Neuronal stem cell (in vitro differentiated cells): Measurements from ENCODE around the gene MRGPRE. TPM values are rescaled to one million over a fixed set of nuclear protein-coding genes. Genes with fewer than 3 reads are reported as not detected.
"Not testable (repeated sequence)": the region's sequence is repeated elsewhere in the genome, so short reads cannot be mapped to it uniquely, and the experiment has no call there.

Experiments used
- DNase-seq: peaks from one replicate; pipeline ENCODE4 v3.0.0-alpha.2; 2013; ENCODE audit warnings: low spot score
- H2AFZ ChIP-seq: one replicate; pipeline ENCODE4 v1.6.1; 2013; ENCODE audit warnings: mild to moderate bottlenecking, low read length, inconsistent platforms
- H2AK5ac ChIP-seq: 2 replicates; pipeline ENCODE4 v1.6.1; 2013; ENCODE audit warnings: low read depth, mild to moderate bottlenecking, inconsistent platforms, low read length, moderate library complexity, mixed read lengths
- H2BK120ac ChIP-seq: 2 replicates; pipeline ENCODE4 v1.6.1; 2013; ENCODE audit warnings: low read depth, mild to moderate bottlenecking, inconsistent platforms, low read length, moderate library complexity, mixed read lengths
- H2BK12ac ChIP-seq: one replicate; pipeline ENCODE4 v1.6.1; 2013; ENCODE audit warnings: low read length, inconsistent platforms
- H2BK15ac ChIP-seq: 2 replicates; pipeline ENCODE4 v1.6.1; 2013; ENCODE audit warnings: mild to moderate bottlenecking, low read length, inconsistent platforms, mixed read lengths
- H2BK5ac ChIP-seq: one replicate; pipeline ENCODE4 v1.6.1; 2013; ENCODE audit warnings: inconsistent platforms, mild to moderate bottlenecking, low read length, moderate library complexity
- H3K14ac ChIP-seq: one replicate; pipeline ENCODE4 v1.6.1; 2013; ENCODE audit warnings: low read length, inconsistent platforms
- H3K18ac ChIP-seq: 2 replicates; pipeline ENCODE4 v1.6.1; 2013; ENCODE audit warnings: low read length, inconsistent platforms
- H3K23ac ChIP-seq: 2 replicates; pipeline ENCODE4 v1.6.1; 2013; ENCODE audit warnings: low read depth, mild to moderate bottlenecking, mixed read lengths, low read length, inconsistent platforms; ENCODE audit not compliant: poor library complexity
- H3K27ac ChIP-seq: replicated peaks from 3 replicates; pipeline ENCODE4 v1.5.1; 2013; ENCODE audit warnings: low read length, inconsistent platforms
- H3K27me3 ChIP-seq, 3 experiments: 2 replicates each; pipeline ENCODE4 v1.6.1; 2013; ENCODE audit warnings: low read length in 3 of 3, mild to moderate bottlenecking in 2 of 3, inconsistent platforms in 1 of 3, low read depth in 1 of 3, mixed read lengths in 1 of 3, moderate library complexity in 1 of 3; ENCODE audit not compliant: control insufficient read depth in 3 of 3, insufficient read depth in 3 of 3
- H3K36me3 ChIP-seq, 2 donors: replicated peaks in 1 of 2; 2 replicates each; pipeline ENCODE4 v1.6.1; 2013; ENCODE audit warnings: low read length in 2 of 2; ENCODE audit not compliant: control insufficient read depth in 2 of 2, insufficient read depth in 2 of 2
- H3K4ac ChIP-seq: 2 replicates; pipeline ENCODE4 v1.6.1; 2013; ENCODE audit warnings: inconsistent platforms, mild to moderate bottlenecking, low read length, moderate library complexity
- H3K4me1 ChIP-seq, 2 donors: 1 replicate in 1 of 2; 2 replicates in 1 of 2; pipeline ENCODE4 v1.6.1; 2013; ENCODE audit warnings: low read length in 2 of 2, low read depth in 1 of 2; ENCODE audit not compliant: control insufficient read depth in 2 of 2, insufficient read depth in 1 of 2
- H3K4me2 ChIP-seq: one replicate; pipeline ENCODE4 v1.6.1; 2013; ENCODE audit warnings: mild to moderate bottlenecking, low read length, inconsistent platforms; ENCODE audit not compliant: insufficient read depth, poor library complexity, severe bottlenecking
- H3K4me3 ChIP-seq, 2 donors: 2 replicates each; pipeline ENCODE4 v1.5.1; 2013; ENCODE audit warnings: low read length in 2 of 2, mild to moderate bottlenecking in 2 of 2, inconsistent platforms in 1 of 2, moderate library complexity in 1 of 2
- H3K79me1 ChIP-seq: one replicate; pipeline ENCODE4 v1.6.1; 2013; ENCODE audit warnings: low read depth, mild to moderate bottlenecking, inconsistent platforms, low read length, moderate library complexity
- H3K9ac ChIP-seq: one replicate; pipeline ENCODE4 v1.6.1; 2013; ENCODE audit warnings: mild to moderate bottlenecking, low read depth, low read length, inconsistent platforms; ENCODE audit not compliant: poor library complexity
- H3K9me3 ChIP-seq, 2 donors: replicated peaks in 1 of 2; 2 replicates each; pipeline versions ENCODE3 to v1.6.1; 2013; ENCODE audit warnings: low read length in 2 of 2, mild to moderate bottlenecking in 2 of 2, inconsistent platforms in 1 of 2, low read depth in 1 of 2, mixed read lengths in 1 of 2, moderate library complexity in 1 of 2; ENCODE audit not compliant: control insufficient read depth in 2 of 2, insufficient read depth in 1 of 2
- H4K8ac ChIP-seq: one replicate; pipeline ENCODE4 v1.6.1; 2013; ENCODE audit warnings: low read depth, mild to moderate bottlenecking, inconsistent platforms, low read length, moderate library complexity
- H4K91ac ChIP-seq: one replicate; pipeline ENCODE4 v1.6.1; 2013; ENCODE audit warnings: low read length, low read depth, mild to moderate bottlenecking, inconsistent platforms; ENCODE audit not compliant: poor library complexity
- WGBS, 2 donors: extraction: QIAGEN DNeasy Blood & Tissue Kit; methylation state at CpG; one replicate each; pipeline ENCODE4 v1.1.7; 2013; ENCODE audit warnings: missing lambda C conversion rate in 2 of 2, mixed read lengths in 1 of 2; ENCODE audit not compliant: insufficient read length in 2 of 2, insufficient replicate concordance in 1 of 2; ENCODE audit errors: extremely low coverage in 2 of 2; 5-methylcytosine and 5-hydroxymethylcytosine counted together
- polyA plus RNA-seq, 2 experiments: library from polyadenylated mRNA; stranded (reverse); fragments of 200-250 nt; gene quantifications; one replicate each; pipeline ENCODE4 v1.2.3, GENCODE V29; 2013

MRGPRE gene, protein sequence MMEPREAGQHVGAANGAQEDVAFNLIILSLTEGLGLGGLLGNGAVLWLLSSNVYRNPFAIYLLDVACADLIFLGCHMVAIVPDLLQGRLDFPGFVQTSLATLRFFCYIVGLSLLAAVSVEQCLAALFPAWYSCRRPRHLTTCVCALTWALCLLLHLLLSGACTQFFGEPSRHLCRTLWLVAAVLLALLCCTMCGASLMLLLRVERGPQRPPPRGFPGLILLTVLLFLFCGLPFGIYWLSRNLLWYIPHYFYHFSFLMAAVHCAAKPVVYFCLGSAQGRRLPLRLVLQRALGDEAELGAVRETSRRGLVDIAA
- not detected for polyA plus RNA-seq (2013, experiment 1 of 2)
- not detected for polyA plus RNA-seq (2013, experiment 2 of 2)

DNA sequence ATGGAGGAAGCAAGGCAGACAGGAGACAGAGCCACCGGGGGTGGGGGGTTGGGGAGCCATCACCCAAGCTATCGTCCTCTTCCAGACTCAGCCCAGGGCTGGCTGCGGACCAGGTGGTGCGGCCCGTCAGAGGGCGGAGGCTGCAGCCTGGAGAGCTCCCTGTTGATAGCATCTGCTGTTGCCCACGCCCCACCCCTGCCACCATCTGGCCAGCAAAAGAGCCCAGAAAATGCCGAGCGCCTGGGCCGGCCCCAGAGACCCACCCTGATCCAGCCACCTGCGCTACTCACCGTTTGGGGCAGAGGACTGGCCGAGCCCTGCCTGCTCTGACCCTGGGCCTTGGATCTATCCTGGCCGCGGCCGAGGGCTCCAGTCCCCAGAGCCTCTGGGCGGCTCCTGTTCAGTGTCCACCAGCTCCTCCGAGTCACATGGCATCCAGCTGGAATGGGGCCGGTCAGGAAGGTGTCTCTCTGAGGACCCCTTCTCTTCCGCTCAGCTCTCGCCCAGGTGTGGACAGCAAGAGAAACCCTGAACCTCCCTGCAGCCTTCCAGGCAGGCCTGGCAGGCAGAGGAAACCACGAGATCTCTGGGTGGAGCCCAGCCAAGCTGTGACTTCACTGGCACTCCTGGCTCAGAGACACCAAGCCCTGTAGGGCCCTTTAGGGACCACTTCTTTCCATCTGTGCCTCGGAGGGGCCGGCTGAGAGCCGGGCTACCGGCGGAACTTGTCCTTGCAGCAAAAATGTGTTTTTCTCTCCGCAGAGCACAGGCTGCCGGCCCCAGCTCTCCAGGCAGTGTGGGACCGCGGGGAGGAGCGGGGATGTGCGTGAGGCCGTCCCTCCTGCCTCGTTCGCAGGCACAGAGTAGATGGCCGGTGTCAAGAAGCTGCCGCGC lies at the start of gene MRGPRE:
Gene MRGPRE (minus strand): TSS at position 567 of the 894 bp plus-strand sequence. CDS start 3,618 bp downstream, outside the sequence.
- Histone ChIP-seq H3K9ac (peak within 1 kb of the TSS; percentile 70), H3K4me2 (no peak within 1 kb of the TSS), H3K14ac (no peak within 1 kb of the TSS), H2BK15ac (peak within 1 kb of the TSS; percentile 75), H3K18ac (peak within 1 kb of the TSS; percentile 93), H4K91ac (peak within 1 kb of the TSS; percentile 43), H2AFZ (no peak within 1 kb of the TSS), H3K4me3 (no peak within 1 kb of the TSS), H3K36me3 (no peaks in the 10 kb centered on the region), H4K8ac (peak within 1 kb of the TSS; percentile 3), H2BK12ac (peak within 1 kb of the TSS; percentile 58), H3K4me1 (peaks cover 0 to 3% of the 10 kb centered on the region in 2 donors), H3K23ac (peak within 1 kb of the TSS; percentile 55), H2AK5ac (peak within 1 kb of the TSS; percentile 92), H3K27me3 (peaks cover 0 to 5% (median 0%) of the 10 kb centered on the region in 3 experiments), H3K79me1 (no peaks in the 10 kb centered on the region), H2BK5ac (peak within 1 kb of the TSS; percentile 82), H2BK120ac (peak within 1 kb of the TSS; percentile 87), H3K4ac (peak within 1 kb of the TSS; percentile 23), H3K27ac (no peak within 1 kb of the TSS), H3K9me3 (no peaks in the 10 kb centered on the region)
- DNase-seq: no peak
- no CpG with 5 or more reads among the region's 39 CpGs for WGBS, 2 donors

DNA sequence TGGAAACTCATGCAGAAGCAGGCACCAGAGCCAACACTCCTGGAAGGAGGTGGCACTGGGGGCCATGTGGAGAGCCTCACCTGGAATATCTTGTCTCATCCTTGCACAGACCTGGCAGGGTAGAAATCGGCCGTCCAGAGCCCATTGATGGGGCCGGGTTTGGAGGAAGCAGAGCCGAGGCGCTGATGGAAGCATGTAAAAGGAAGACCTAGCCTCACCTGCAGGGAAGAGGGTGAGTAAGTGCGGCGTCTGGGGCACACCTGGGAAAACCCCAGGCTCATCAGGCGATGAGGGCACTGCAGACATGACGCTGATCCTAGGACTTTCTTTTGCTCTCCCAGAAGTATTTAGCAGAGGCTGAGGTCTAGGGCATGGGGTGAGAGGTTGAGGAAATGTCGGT lies 48.9 kb upstream of the MRGPRE start:
- H3K27ac ChIP-seq, H2BK5ac ChIP-seq, H3K79me1 ChIP-seq, H2BK120ac ChIP-seq, DNase-seq, H3K9me3 ChIP-seq, H4K8ac ChIP-seq, H3K4me1 ChIP-seq, H3K4ac ChIP-seq, H3K9ac ChIP-seq, H3K18ac ChIP-seq, H4K91ac ChIP-seq, H2BK12ac ChIP-seq, H3K36me3 ChIP-seq, H3K27me3 ChIP-seq, H2AK5ac ChIP-seq, H3K4me3 ChIP-seq, H3K14ac ChIP-seq, H2BK15ac ChIP-seq, H3K23ac ChIP-seq, H2AFZ ChIP-seq, H3K4me2 ChIP-seq: not testable (repeated sequence)
- no CpG with 5 or more reads among the region's 10 CpGs for WGBS, 2 donors

DNA sequence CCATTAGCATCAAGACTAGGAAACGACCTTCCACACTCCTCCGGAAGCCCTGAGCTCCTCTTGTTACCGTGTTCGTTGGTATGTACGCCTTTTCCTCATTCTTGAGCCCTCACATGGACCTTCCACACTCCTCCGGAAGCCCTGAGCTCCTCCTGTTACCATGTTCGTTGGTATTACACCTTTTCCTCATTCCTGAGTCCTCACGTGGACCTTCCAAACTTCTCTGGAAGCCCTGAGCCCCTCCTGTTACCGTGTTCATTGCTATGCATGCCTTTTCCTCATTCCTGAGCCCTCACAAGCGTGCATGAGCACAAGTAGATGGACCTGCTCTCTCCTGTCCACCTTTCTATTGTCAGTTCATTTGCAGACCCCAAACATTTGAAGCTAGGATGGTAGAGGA lies 48.4 kb upstream of the MRGPRE start:
- no CpG with 5 or more reads among the region's 10 CpGs for WGBS, 2 donors
- not testable (repeated sequence) for H3K4ac ChIP-seq, H3K27ac ChIP-seq, H2BK120ac ChIP-seq, H3K4me3 ChIP-seq, H4K8ac ChIP-seq, H2BK15ac ChIP-seq, H2AK5ac ChIP-seq, H3K36me3 ChIP-seq, DNase-seq, H3K18ac ChIP-seq, H3K23ac ChIP-seq, H2AFZ ChIP-seq, H3K79me1 ChIP-seq, H3K4me1 ChIP-seq, H3K27me3 ChIP-seq, H2BK12ac ChIP-seq, H3K9ac ChIP-seq, H3K9me3 ChIP-seq, H4K91ac ChIP-seq, H3K14ac ChIP-seq, H3K4me2 ChIP-seq, H2BK5ac ChIP-seq

DNA sequence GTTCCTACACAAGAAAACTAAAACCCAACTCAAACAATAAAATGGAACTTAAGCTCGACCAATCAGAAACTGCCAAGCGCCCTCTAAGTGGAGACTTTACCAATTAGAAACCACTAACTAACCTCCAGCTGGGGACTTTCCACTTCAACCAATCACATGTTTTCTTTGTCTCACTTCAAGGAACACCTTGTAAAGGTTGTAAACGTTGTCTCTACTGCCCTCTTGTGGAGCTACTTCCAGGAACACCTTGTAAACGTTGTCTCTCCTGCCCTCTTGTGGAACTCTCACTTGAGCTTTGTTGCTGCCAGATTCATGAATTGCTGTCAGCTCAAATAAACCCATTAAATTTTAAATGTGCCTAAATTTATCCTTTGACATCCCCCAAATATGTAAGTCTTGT lies 46.7 kb upstream of the MRGPRE start:
- H3K4me1 ChIP-seq, H3K4me2 ChIP-seq, H3K27ac ChIP-seq, H2BK5ac ChIP-seq, H3K4ac ChIP-seq, DNase-seq, H2AK5ac ChIP-seq, H3K23ac ChIP-seq, H4K8ac ChIP-seq, H3K9ac ChIP-seq, H3K27me3 ChIP-seq, H4K91ac ChIP-seq, H2BK120ac ChIP-seq, H3K79me1 ChIP-seq, H3K9me3 ChIP-seq, H2BK15ac ChIP-seq, H2AFZ ChIP-seq, H3K18ac ChIP-seq, H2BK12ac ChIP-seq, H3K36me3 ChIP-seq, H3K14ac ChIP-seq, H3K4me3 ChIP-seq: not testable (repeated sequence)
- no CpG with 5 or more reads among the region's 4 CpGs for WGBS, 2 donors
